Right ventricle myocardium superior (tissue), 1 donor: Measurements from ENCODE around the gene IKBIP. TPM values are rescaled to one million over a fixed set of nuclear protein-coding genes. Genes with fewer than 3 reads are reported as not detected.
"Not testable (repeated sequence)": the region's sequence is repeated elsewhere in the genome, so short reads cannot be mapped to it uniquely, and the experiment has no call there.

Experiments used
- ATAC-seq: fragments of 200-7000 bp; cut with Tn5 transposase; one replicate; pipeline ENCODE4 v1.9.1; 2020; ENCODE audit warnings: mild to moderate bottlenecking; ENCODE audit not compliant: poor library complexity
- DNase-seq: peaks from one replicate; pipeline ENCODE4 v3.0.0-alpha.2; 2020
- intact Hi-C: fragments of 100-400 bp; cut with DNase I; formaldehyde crosslinking; loops from one replicate; pipeline ENCODE4 v1.11.2; 2022
- total RNA-seq: library from RNA; stranded (reverse); fragmentation: NEBNext Ultra II Directional; extraction: Animal tissue kit (Norgen Biotek cat#: 25700); gene quantifications from one replicate; pipeline ENCODE4 v1.2.1, GENCODE V29; 2021
- donor health status: DM: no; HTN: yes; CAD: no; lungs with severe emphysema.

The IKBIP gene
- total RNA-seq, 1 donor from 2014 or later, result 3.3 TPM

- DNase-seq, result no peak
- ATAC-seq, result no peak
Observed at GRCh38 chr12:98587084-98587483, 57.5 kb downstream of the IKBIP start.

DNA sequence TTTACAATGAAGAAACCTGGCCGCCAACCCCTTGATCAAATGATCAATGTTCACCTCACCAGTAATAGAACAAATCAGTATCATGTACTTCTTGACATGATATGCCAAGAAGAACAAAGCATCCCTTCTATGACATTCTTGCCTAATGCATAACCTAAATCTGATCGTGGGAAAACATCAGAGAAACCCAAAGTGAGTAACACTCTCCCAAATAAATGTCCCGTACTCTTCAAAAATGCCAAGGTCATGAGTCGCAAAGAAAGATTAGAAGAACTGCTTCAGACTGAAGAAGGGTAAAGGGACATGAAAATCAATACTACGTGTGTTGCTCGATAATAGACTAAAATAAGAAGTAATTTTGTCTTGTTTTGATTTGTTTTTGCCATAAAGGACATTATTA lies 62.5 kb downstream of the IKBIP start:
- intact Hi-C loops, result no loop called here
- no peak for DNase-seq
- ATAC-seq, result no peak

More at GRCh38 chr12:98587084-98587483, 57.5 kb downstream of the IKBIP start:
- intact Hi-C loops, result no loop called here

DNA sequence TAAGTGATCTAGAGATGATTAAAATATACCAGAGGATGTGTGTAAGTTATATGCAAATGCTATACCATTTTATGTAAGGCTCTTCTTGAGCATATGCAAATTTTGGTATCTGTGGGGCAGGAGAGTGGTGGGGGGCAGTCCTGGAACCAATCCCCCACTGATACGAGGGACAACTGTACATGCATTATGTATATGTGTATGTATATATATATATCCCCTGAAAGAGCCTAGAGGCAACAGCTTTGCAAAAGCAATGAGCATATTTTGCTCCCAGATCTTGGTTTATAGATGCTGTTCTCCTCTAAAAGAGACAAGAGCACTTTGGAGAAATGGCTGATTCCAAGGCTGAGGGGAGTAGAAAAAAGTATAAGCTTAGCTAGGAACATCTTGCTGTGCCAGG lies 63.5 kb downstream of the IKBIP start:
- DNase-seq (no peak), ATAC-seq (no peak)
- intact Hi-C loops, result no loop called here

DNA sequence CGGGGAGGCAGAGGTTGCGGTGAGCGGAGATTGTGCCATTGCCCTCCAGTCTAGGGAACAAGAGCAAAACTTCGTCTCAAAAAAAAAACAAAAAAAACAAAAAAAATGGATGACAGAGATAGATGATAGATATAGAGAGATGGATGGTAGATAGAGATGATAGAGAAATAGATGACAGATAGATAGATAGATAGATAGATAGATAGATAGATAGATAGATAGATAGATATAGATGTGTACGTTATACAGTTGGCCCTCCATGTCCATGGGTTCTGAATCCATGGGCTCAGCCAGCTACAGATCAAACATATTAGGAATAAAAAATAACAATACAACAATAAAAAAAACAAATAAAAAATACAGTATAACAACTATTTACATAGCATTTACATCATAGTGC lies 63.9 kb downstream of the IKBIP start:
- ATAC-seq (no peak), DNase-seq (no peak)
- intact Hi-C loops, result no loop called here

DNA sequence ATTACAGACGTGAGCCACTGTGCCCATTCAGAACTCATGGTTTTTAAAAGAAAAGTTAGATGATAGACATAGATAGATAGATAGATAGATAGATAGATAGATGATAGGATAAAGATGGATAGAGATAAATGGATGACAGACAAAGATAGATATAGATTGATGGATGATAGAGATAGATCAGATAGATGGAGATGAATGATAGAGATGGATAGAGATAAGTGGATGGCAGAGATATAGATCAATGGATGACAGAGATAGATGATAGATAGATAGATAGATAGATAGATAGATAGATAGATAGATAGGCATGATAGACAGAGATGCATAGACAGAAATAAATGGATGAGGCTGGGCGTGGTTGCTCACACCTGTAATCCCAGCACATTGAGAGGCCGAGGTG lies 64.8 kb downstream of the IKBIP start:
- intact Hi-C loops, result no loop called here
- ATAC-seq (no peak), DNase-seq (no peak)

GRCh38 chr12:98579347-98579746 lies 65.2 kb downstream of the IKBIP start:
- ATAC-seq, result no peak
- intact Hi-C loops, result no loop called here
- DNase-seq, result no peak

GRCh38 chr12:98578821-98579220 lies 65.8 kb downstream of the IKBIP start:
- ATAC-seq, result no peak
- intact Hi-C loops, result no loop called here

DNA sequence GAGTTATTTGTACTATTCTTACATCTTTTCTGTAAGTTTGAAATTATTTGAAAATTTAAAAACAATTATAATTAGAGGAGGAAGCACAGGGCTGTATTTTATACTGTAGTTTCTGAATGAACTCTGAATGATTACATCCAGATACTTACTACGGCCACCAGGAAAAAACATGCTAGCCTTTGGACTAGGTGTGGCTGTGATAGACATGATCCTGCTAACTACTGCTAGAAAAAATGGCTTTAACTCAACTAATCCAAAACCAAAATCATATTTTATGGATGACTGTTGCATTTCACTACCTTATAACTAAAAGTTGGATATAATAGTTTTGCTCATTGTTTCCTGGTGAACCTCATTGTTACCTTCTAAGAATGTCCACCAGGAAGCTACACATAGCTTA lies 66.2 kb downstream of the IKBIP start:
- ATAC-seq (no peak), DNase-seq (no peak)
- intact Hi-C loops, result no loop called here

More at GRCh38 chr12:98578821-98579220, 65.8 kb downstream of the IKBIP start:
- DNase-seq, result no peak

DNA sequence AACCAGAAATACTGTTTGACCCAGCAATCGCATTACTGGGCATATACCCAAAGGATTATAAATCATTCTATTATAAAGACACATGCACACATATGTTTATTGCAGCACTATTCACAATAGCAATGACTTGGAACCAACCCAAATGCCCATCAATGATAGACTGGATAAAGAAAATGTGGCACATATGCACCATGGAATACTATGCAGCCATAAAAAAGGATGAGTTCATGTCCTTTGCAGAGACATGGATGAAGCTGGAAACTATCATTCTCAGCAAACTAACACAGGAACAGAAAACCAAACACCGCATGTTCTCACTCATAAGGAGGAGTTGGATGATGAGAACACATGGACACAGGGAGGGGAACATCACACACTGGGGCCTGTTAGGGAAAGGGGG lies 67.8 kb downstream of the IKBIP start:
- intact Hi-C loops, result not testable (repeated sequence)

GRCh38 chr12:98575013-98575412 lies 69.6 kb downstream of the IKBIP start:
- no peak for DNase-seq
- ATAC-seq, result no peak
- intact Hi-C loops, result no loop called here

More for the DNA sequence above, 67.8 kb downstream of the IKBIP start:
- ATAC-seq, DNase-seq: not testable (repeated sequence)

Other genes starting within 250 kb of the IKBIP start
- 15.2 TPM for gene TMPO, start 129.2 kb downstream of the IKBIP start, total RNA-seq
- 1,808 TPM for gene SLC25A3, start 51.1 kb downstream of the IKBIP start, total RNA-seq
- gene APAF1, start 502 bp upstream of the IKBIP start, total RNA-seq, result 4.1 TPM